ENCODE data around the gene PCDHA9.

DNA sequence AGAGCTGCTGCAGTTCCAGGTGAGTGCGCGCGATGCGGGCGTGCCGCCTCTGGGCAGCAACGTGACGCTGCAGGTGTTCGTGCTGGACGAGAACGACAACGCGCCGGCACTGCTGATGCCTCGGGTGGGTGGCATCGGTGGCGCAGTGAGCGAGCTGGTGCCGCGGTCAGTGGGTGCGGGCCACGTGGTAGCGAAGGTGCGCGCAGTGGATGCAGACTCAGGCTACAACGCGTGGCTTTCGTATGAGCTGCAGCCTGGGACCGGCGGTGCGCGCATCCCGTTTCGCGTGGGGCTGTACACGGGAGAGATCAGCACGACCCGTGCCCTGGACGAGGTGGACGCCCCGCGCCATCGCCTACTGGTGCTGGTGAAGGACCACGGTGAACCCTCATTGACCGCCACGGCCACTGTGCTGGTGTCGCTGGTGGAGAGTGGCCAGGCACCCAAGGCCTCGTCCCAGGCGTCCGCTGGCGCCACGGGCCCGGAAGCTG, 45.4 kb upstream of the PCDHA9 start:
- TF ChIP-seq TAF1 (IDR thresholded peaks at IDR 0.05; ENCODE audit: borderline replicate concordance, low read depth, low read length) (no peak), POLR2AphosphoS5 (IDR thresholded peaks at IDR 0.05; ENCODE audit: low read depth, low read length) (no peak), POLR2A (IDR thresholded peaks at IDR 0.05; ENCODE audit: low read depth, low read length) (no peak)
